Measurements from ENCODE around the gene FNDC11.

DNA sequence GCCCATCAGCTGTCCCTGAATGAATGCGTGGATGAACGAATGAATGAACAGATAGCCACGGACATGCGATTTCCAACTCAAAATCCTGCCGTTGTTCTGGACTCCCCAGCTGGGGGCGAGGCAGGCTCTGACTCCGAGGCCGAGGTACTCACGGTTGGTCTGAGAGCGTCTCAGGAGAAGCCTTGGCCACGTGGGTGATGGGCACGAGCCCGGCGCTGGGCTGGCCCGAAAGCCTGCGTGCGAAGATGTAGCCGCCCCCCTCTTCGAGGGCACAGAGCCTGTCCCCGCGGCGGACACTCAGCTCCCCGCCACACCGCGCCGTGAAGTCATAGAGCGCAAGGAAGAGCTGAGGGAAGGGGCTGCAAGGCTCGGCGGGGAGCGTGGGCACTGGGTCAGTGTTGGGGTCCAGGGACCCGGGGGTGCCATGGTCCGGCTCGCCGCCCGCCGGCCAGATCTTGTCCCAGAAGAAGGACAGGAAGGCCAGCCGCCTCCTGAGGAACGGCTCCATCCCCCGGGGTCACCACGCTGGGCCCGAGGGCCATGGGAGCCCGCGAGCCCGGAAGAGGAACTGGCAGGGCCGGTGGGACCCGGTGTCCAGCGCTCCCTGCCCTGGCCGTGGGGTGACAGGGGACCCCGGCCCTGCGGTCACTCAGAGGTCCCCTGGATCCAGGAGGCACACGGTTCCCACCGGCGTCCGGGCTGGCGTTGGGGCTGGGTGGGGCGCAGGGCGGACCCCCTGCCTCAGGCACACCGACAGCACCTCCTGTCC lies 6.8 kb upstream of the FNDC11 start:
- TF ChIP-seq POLR2A (IDR thresholded peaks at IDR 0.05), result no peak
- TF ChIP-seq, protein P1, sequence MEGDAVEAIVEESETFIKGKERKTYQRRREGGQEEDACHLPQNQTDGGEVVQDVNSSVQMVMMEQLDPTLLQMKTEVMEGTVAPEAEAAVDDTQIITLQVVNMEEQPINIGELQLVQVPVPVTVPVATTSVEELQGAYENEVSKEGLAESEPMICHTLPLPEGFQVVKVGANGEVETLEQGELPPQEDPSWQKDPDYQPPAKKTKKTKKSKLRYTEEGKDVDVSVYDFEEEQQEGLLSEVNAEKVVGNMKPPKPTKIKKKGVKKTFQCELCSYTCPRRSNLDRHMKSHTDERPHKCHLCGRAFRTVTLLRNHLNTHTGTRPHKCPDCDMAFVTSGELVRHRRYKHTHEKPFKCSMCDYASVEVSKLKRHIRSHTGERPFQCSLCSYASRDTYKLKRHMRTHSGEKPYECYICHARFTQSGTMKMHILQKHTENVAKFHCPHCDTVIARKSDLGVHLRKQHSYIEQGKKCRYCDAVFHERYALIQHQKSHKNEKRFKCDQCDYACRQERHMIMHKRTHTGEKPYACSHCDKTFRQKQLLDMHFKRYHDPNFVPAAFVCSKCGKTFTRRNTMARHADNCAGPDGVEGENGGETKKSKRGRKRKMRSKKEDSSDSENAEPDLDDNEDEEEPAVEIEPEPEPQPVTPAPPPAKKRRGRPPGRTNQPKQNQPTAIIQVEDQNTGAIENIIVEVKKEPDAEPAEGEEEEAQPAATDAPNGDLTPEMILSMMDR (IDR thresholded peaks at IDR 0.05), result no peak
- TF ChIP-seq POLR2AphosphoS5 (IDR thresholded peaks at IDR 0.05), result no peak

Data from transverse colon (tissue), 4 donors.